Stromal cell of bone marrow (primary cell): Measurements from ENCODE around the gene FOLR3.
"Not testable (repeated sequence)": the region's sequence is repeated elsewhere in the genome, so short reads cannot be mapped to it uniquely, and the experiment has no call there.

Source experiments
- DNase-seq: peaks from one replicate; pipeline ENCODE4 v3.0.0-alpha.2; 2012; ENCODE audit warnings: low read depth

The FOLR3 gene

DNA sequence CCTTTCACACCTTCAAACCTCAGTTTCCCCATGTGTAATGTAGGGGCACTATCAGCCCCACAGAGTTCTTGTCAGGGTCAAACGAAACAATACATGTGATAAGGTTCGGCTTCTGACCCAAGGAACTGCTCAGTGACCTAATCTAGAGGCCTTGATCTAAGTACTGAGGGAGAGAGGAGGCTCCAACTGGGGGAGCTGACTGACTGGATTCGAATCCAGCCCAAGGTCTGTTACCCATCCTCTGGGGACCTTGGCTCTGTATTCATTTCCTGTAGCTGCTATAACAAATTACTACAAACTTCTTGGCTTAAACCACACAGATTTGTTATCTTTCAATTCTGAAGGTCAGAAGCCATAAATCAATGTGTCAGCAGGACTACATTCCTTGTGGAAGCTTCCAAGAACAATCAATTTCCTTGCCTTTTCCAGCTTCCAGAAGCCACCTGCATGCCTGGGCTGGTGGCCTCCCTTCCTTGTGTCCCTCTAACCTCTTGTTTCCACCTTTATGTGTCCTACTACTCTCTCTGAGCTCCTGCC lies 12.3 kb upstream of the FOLR3 start:
- DNase-seq: no peak

DNA sequence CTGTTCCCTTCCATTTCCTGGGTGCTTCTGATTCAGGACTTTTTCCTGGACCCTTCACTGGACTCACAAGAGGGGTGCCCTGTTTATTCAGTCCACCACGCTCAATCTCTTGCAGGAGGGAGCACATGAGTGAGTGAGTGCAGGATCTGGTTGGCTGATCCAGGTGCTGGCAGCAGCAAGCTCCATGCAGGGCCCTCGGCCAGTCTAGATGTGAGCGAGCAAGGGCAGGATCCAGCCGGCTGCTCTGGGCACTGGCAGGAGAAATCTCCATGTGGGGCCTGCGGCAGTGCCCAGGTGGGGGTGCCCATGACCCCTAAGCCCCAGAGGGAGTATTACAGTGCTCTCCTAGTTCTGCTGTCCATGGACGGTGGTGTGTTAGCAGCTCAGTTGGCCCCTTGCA lies 11.5 kb upstream of the FOLR3 start:
- DNase-seq: no peak

DNA sequence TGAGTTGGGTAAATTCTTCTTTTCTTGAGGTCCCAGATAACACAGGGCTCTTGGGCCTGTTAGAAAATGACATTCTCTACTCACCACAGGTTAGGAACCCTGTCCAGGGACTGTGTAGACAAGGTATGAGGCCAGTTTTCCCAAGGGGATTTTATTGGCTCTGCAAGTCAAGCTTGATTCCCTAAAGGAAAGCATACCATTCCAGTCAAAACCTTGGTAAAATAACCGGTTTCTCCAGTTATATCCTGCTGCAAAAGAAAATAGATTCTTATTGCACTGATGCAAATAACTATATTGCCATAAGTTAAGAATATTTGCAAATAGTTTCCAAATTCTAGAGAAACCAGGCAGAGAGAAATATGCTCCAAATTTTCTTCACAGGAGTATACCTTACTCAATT lies 9.6 kb upstream of the FOLR3 start:
- DNase-seq: no peak

DNA sequence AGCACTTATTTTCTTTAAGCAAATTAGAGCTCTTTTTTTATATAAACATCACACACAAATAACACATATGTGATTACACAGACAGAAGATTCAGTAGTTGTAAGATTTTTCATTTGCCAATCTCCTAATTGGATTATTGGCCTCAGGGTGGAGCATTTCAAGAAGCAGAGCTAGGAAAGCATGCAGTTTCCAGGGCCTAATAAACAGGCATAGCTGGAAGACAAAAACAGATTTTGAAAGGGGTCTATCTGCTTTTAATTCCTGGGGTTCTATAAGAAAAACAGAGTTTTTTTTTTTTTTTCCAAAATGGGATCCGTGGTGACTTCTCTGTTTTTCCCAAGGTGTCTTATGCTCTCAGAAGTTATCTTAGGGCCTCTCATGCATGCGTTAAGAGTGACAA lies 7.6 kb upstream of the FOLR3 start:
- no peak for DNase-seq

DNA sequence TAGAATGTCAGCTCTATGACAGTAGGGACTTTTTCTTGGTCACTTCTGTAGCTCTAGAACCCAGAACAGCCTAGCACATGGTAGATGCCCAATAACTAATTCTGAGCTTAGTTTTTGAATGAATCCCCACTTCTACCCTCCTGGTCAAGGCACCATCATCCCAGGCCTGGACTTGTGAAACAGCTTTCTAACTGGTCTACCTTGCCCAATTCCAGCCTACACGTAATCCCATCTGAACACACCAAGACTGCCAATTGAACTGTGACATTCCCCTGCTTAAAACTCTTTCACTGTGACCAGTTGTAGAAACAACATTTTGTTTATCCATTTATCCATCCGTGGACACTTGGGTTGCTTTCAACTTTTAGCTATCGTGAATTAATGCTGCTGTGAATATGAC lies 6.1 kb upstream of the FOLR3 start:
- DNase-seq: no peak

DNA sequence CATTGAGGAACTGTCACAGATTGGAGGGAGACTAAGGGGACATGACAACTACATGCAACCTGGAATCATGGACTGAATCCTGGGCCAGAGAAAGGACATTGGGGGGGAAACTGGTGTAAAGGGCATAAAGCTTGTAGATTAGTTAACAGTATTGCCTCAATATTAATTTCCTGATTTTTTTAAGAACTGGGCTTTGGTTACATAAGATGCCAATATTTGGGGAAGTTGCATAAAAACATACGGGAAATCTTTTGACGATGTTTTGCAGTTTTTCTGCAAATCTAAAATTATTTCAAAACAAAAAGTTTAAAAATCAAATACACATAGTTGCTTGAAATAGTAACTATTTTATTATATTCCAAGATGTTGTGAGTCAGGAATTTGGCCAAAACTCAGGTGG lies 2.9 kb upstream of the FOLR3 start:
- DNase-seq: no peak

DNA sequence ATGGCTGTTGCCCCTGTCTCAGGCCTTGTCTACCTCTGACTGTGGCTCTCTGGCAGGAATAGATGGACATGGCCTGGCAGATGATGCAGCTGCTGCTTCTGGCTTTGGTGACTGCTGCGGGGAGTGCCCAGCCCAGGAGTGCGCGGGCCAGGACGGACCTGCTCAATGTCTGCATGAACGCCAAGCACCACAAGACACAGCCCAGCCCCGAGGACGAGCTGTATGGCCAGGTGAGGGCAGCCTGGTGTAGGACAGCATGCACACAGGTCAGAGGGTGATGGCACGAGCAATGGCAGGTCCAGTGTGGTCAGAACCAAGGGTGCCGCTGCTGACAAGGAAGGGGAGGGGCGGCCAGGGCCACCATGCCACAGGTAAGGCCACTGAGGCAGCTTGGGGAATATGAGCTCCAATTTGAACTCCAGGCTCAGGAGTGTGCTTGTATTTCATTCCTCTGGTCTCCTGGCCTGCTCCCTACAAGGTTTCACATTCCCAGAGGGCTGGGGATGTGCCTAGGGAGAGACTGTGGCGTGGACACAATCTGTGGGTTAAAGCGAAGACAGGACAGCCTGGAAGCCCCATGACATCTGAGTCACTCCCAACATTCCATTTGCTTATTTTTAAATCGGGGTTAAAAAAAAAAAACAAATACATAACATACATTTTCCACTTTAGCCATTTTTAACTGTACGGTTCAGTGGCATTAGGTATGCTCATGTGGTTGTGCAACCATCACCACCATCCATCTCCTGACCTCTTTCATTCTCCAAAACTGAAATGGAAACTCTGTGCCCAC lies 562 bp downstream of the FOLR3 start:
- DNase-seq: no peak

DNA sequence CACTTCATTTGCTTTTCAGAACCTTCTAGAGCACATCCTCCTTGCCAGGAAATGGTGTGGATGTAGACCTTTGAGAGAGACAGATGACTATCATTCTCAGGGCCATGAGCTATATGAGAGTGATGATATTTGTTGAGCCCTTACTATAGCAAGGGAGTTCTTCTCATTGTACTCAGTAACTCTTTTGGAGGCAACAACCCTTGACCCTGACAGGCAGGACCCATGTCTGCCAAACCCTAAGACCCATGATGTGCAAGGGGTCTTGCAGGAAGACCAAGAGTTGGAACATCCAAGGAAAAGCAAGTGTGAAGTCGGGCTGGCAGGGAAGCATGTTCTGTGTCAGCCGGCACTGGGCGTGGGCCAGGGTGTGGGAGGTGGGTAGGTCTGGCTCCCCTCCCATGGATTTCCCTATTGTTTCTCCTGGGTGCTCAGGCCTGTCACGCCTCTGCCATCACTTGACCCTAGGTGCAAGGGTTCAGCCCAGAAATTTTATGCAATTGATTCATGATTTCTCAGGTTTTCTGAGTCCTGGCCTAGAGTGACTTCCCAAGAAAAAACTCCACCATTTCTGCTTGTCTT lies 1.2 kb downstream of the FOLR3 start:
- no peak for DNase-seq

DNA sequence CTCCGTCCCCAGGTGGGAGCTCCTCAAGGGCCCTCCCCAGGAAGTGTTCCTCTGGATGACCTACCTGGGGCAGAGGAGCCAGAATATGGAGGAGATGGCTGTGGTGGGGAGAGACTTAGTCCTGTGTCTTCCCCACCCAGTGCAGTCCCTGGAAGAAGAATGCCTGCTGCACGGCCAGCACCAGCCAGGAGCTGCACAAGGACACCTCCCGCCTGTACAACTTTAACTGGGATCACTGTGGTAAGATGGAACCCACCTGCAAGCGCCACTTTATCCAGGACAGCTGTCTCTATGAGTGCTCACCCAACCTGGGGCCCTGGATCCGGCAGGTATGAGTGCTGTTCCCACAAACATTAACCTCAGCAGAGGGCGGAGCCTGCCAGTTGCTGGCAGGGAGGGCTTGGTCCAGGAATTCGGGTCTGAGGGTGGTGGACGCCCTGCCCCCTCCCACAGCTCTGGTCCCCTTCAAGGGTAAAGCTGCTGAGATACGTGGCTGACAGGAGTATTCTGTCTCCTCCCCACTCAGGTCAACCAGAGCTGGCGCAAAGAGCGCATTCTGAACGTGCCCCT lies 3.4 kb downstream of the FOLR3 start:
- DNase-seq: no peak

DNA sequence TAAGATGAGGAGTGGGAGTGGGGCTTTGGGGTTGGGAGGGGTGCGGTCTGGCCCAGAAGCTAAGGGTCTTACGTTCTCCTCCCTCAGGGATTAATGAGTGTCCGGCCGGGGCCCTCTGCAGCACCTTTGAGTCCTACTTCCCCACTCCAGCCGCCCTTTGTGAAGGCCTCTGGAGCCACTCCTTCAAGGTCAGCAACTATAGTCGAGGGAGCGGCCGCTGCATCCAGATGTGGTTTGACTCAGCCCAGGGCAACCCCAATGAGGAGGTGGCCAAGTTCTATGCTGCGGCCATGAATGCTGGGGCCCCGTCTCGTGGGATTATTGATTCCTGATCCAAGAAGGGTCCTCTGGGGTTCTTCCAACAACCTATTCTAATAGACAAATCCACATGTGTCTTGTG lies 4.0 kb downstream of the FOLR3 start:
- DNase-seq: no peak

DNA sequence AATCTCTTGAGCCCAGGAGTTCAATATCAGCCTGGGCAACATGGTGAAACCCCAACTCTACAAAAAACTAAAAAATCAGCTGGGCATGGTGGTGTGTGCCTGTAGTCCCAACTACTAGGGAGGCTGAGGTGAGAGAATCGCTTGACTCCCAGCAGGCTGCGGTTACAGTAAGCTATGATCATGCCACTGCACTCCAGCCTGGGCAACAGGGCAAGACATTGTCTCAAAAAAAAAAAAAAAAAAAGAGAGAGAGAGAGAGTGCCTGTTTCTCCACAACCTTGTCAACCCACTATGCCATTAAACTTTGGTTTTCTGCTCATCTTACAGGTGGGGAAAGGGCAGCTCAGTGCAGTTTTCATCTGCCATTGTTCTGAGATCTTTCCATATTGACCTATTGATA lies 5.1 kb downstream of the FOLR3 start:
- DNase-seq: no peak

DNA sequence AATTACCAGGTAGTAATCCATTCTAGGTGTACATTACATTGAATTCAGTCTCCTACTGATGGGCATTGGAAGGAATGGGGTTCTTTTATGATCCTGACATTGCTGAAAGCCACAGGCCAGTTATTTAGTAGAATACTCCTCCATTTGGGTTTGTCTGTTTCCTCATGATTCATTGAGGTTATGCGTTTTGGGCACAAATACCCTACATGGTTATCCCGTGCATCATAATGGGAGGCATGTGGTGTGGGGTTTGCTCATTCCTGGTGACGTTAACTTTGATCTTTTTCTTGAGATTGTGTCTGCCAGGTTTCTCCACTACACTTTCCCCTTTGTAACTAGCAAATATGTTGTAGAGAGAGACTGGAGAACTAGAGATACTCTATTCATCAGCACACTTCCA lies 5.5 kb downstream of the FOLR3 start:
- peak; percentile 86 for DNase-seq

DNA sequence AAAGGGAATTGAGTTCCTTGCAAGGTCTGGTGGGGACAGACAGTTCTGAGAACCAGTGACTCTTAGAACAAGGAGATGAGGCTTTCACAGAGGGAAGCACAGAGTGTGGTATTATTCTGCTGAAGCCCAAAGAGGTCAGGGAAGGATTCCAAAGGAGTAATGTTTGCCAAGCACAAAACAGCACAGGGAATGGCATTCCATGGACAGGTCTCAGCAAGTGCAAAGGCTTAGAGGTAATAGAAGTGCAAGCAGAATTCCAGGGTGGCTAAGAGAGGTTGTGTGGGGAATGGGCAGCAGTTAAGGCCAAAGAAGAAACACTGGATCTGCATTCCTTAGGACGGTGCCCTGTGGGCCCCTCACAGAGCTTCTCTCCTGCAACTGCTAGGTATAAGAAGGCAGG lies 6.6 kb downstream of the FOLR3 start:
- peak; percentile 11 for DNase-seq

DNA sequence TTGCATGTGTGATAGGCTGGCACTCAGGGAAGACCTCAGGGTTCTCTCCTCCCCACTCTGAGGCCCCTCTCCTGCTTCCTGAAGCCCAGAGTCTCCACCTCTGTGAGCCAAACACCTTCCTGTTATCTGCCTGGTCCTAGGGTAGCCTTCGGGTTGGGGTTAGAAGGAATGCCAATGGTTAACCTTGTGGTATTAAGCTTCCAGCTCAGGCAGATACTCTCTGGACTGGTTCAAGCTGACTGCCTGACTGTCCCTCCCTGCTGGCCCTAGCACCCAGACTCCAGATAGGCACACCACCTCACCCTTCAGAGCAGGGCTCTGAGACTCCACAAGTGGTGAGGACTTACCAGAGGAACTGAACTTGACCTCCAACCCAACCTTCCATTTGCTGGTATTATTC lies 7.0 kb downstream of the FOLR3 start:
- not testable (repeated sequence) for DNase-seq

DNA sequence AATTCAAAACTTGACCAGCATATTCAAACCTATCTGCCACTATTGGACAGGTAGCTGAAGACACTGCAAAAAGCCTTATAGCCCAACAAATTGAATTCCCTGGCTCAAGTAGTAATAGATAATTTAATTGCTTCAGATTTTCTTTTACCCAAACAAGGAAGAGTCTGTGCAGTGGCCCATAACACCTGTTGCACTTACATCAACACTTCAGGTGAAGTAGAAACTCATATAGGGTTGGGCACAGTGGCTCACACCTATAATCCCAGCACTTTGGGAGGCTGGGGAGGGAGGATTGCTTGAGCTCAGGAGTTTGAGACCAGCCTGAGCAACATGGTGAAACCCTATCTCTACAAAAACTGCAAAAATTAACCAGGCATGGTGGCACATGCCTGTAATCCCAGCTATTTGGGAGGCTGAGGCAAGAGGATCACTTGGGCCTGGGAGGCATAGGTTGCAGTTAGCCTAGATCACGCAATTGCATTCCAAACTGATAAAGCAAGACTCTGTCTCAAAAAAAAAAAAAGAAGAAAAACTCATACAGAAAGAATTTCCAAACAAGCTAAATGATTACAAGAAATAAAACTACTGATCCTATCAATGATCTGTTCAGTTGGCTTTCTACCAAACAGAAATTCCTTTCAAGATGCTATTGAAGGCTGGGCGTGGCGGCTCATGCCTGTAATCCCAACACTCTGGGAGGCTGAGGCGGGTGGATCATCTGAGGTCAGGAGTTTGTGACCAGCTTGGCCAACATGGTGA lies 9.5 kb downstream of the FOLR3 start:
- peak; percentile 16 for DNase-seq

DNA sequence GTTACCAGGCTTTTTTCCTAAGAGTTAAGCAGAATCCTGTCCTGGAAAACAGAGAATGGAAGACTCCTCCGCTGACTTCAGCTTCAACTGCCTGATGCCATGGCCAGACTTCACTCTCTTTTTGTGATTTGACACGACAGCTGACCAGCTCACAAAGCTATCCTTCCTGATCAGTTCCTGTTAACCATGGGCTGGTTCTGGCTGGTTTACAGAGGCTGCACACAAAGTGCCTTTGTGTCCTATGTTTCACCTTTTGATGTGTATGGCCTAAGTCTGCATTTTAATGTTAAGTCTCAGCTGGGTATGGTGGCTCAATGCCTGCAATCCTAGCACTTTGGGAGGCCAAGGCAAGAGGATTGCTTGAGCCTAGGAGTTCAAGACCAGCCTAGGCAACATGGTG lies 11.1 kb downstream of the FOLR3 start:
- no peak for DNase-seq

DNA sequence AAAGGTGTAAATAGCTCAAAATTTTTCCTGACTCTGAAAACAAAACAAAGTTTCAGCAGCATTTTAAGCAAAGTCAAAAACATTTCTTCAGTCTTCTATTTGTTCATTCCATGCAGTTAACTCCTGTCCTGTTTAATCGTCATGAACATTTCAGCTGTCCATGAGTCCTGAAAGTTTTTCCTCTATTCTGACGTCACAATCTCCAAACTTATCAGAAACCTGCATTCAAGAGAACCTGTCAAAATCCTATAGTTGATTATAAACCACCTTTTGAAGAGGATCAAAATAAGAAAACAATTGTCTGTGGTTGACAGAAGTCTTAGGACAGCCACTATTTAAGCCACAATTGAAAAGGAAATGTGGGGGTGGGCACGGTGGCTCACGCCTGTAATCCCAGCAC lies 15.4 kb downstream of the FOLR3 start:
- DNase-seq: no peak

DNA sequence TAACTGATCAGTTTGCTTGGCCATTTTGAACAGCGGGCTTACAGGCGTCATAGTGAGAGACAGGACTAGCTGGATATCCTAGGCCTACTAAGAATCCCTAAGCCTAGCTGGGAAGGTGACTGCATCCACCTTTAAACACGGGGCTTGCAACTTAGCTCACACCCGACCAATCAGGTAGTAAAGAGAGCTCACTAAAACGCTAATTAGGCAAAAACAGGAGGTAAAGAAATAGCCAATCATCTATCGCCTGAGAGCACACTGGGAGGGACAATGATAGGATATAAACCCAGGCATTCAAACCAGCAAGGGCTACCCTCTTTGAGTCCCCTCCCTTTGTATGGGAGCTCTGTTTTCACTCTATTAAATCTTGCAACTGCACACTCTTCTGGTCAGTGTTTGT lies 18.3 kb downstream of the FOLR3 start:
- not testable (repeated sequence) for DNase-seq

DNA sequence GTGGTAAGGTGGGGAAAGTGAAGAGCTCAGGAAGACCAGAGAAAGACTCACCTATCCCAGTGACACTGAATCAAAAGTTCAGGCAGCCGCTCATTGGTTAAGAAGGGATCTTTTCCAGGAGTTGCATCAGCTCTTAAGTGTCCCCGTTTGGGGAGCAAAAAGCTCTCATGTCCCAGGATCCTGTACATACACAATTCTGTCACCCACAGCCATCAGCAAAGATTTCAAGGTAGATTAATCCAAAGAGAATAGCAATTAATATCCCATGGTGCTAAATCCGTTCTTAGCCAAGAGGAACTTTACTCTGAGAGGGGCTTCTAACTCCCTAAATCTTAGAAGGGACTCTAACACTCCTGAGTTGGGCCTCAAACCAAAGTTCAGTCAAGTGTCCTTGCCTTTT lies 19.3 kb downstream of the FOLR3 start:
- no peak for DNase-seq

DNA sequence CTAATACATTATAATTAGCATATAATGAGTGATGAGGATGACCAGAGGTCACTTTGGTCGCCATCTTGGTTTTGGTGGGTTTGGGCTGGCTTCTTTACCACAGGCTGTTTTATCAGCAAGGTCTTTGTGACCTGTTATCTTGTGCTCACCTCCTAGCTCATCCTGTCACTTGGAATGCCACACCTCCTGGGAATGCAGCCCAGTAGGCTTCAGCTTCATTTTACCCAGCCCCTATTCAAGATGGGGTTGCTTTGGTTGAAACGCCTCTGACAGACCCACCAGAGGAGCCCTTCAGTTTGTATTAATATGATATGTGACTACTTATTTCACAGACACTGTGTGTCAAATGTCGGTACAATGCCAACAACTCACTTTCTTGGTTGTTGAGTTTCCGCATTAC lies 20.2 kb downstream of the FOLR3 start:
- no peak for DNase-seq

DNA sequence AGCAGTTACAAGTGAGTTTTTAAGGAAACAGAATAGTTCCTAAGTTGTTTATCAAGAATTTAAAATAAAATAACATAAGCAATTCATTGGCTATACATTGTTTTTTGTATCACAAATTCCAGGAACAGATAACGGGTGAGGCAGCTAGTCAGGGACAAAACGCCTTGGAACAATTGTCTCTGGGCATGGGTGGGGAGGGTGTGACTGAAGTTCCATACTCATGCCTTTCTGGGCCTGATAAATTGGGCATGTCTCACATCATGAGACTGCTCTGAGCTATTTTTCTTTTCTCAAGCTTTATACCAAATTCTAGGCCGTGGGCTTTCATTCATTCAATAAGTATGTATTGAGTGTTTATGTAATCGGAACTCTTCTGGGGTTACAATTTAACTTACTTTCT lies 21.6 kb downstream of the FOLR3 start:
- no peak for DNase-seq

DNA sequence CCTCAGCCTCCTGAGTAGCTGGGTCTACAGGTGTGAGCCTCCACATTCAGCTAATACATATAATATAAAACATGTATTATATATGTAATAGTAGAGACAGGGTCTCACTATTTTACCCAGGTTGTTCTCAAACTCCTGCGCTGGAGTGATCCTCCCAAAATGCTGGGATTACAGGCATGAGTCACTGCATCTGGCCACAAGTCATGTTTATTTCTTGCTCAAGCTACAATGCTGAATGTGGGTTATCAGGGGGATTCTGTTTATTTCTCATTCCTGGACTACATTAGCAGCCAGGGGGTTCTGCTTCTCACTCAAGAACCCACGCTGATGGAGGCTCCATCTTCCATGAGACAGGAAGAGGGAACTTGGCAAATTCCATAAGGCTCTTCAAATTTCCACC lies 24.8 kb downstream of the FOLR3 start:
- DNase-seq: no peak
